Gastrocnemius medialis (tissue), 4 donors: Measurements from ENCODE around the gene NPAS3.

Experiments used
- POLR2A ChIP-seq, 2 donors: fragments of 450-650 bp; IDR thresholded peaks; one replicate each; pipeline ENCODE4 v1.6.1; 2017; ENCODE audit warnings: antibody characterized with exemption in 2 of 2, mild to moderate bottlenecking in 2 of 2, moderate library complexity in 2 of 2
- TF ChIP-seq, protein P1 (sequence below), 5 experiments: fragments of 450-650 bp in 3 of 5; fragments of 200-600 bp in 2 of 5; sonication (generic) in 2 of 5; IDR thresholded peaks in 4 of 5; conservative IDR thresholded peaks in 1 of 5; 1 replicate in 4 of 5; 2 replicates in 1 of 5; pipeline ENCODE4 v1.5.1; 2016 to 2019; ENCODE audit warnings: antibody characterized with exemption in 5 of 5, mild to moderate bottlenecking in 3 of 5, moderate library complexity in 3 of 5

DNA sequence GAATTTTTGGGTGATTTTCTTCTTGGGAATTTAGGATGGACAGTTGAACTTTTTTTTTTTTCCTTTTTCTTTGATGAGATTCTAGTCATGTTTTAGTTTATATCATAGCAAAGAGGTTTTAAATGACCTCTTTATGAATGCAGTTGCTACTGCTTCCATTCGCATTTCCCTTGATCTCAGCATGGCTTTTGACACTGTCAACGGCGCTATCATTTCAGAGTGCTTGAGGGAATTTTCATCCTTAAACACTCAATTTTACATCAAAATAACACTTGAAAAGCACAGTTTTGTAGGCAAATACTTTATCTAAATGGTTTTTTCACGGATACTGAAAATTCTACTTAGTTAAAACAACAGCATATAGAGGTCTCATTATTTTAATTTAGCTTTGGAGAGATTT, 195.5 kb downstream of the NPAS3 start:
- TF ChIP-seq POLR2A (IDR thresholded peaks at IDR 0.05), result no peak
- TF ChIP-seq, protein P1, sequence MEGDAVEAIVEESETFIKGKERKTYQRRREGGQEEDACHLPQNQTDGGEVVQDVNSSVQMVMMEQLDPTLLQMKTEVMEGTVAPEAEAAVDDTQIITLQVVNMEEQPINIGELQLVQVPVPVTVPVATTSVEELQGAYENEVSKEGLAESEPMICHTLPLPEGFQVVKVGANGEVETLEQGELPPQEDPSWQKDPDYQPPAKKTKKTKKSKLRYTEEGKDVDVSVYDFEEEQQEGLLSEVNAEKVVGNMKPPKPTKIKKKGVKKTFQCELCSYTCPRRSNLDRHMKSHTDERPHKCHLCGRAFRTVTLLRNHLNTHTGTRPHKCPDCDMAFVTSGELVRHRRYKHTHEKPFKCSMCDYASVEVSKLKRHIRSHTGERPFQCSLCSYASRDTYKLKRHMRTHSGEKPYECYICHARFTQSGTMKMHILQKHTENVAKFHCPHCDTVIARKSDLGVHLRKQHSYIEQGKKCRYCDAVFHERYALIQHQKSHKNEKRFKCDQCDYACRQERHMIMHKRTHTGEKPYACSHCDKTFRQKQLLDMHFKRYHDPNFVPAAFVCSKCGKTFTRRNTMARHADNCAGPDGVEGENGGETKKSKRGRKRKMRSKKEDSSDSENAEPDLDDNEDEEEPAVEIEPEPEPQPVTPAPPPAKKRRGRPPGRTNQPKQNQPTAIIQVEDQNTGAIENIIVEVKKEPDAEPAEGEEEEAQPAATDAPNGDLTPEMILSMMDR (IDR thresholded peaks at IDR 0.05 in 4 of 5, conservative IDR thresholded peaks at IDR 0.05 in 1 of 5), result no peak
